WTC11 (cell line): ENCODE measurements around the gene LASP1. TPM values are rescaled to one million over a fixed set of nuclear protein-coding genes. Genes with fewer than 3 reads are reported as not detected.

Experiments
- ATAC-seq: fragments of 200-7000 bp; cut with Tn5 transposase; 2 replicates; pipeline ENCODE4 v1.10.0; 2021; ENCODE audit warnings: mild to moderate bottlenecking, moderate library complexity
- CTCF ChIA-PET: fragments of 300-600 bp; sonication (Branson Sonifier 250); formaldehyde crosslinking; loops from one replicate; lab custom pipeline; 2021; ENCODE audit warnings: antibody characterized with exemption; lab: Charles Lee
- POLR2A ChIA-PET: fragments of 350-600 bp; sonication (Branson Sonifier 250); formaldehyde crosslinking; loops from one replicate; lab custom pipeline; 2021; ENCODE audit warnings: antibody characterized with exemption; lab: Charles Lee
- DNase-seq: peaks from one replicate; pipeline ENCODE4 v3.0.0; 2021; ENCODE audit warnings: low spot score
- H3K27ac Mint-ChIP-seq: 2 replicates; pipeline ENCODE4 v1.8.0; 2021; ENCODE audit warnings: mixed read lengths
- H3K27me3 Mint-ChIP-seq: 2 replicates; pipeline ENCODE4 v1.8.0; 2021; ENCODE audit warnings: low read depth, mild to moderate bottlenecking, moderate library complexity, mixed read lengths
- H3K36me3 Mint-ChIP-seq: 2 replicates; pipeline ENCODE4 v1.8.0; 2021; ENCODE audit warnings: mixed read lengths
- H3K4me1 Mint-ChIP-seq: 2 replicates; pipeline ENCODE4 v1.8.0; 2022; ENCODE audit warnings: mixed read lengths
- H3K4me3 Mint-ChIP-seq: 2 replicates; pipeline ENCODE4 v1.8.0; 2021; ENCODE audit warnings: mild to moderate bottlenecking, moderate library complexity, mixed read lengths
- H3K9me3 Mint-ChIP-seq: 2 replicates; pipeline ENCODE4 v1.8.0; 2021; ENCODE audit warnings: mixed read lengths
- E2F1 ChIP-seq: sonication (generic); formaldehyde crosslinking; IDR thresholded peaks from 2 replicates; pipeline ENCODE4 v1.8.0; 2022; ENCODE audit warnings: mild to moderate bottlenecking, missing genetic modification reagents
- GTF2I ChIP-seq: fragments of 250-450 bp; sonication (Bioruptor Pico); conservative IDR thresholded peaks from 2 replicates; pipeline ENCODE4 v1.4.0; 2021; ENCODE audit warnings: mild to moderate bottlenecking
- JUN ChIP-seq: sonication (generic); formaldehyde crosslinking; IDR thresholded peaks from 2 replicates; pipeline ENCODE4 v1.8.0; 2023; ENCODE audit warnings: mild to moderate bottlenecking, missing genetic modification reagents
- KAT7 ChIP-seq: sonication (generic); formaldehyde crosslinking; IDR thresholded peaks from 2 replicates; pipeline ENCODE4 v1.8.1; 2023; ENCODE audit warnings: missing genetic modification reagents, mild to moderate bottlenecking, borderline replicate concordance
- NR1H2 ChIP-seq: sonication (generic); formaldehyde crosslinking; IDR thresholded peaks from 2 replicates; pipeline ENCODE4 v1.9.0; 2021; ENCODE audit warnings: mild to moderate bottlenecking, moderate library complexity, missing genetic modification reagents
- TCF7 ChIP-seq: sonication (generic); formaldehyde crosslinking; IDR thresholded peaks from 2 replicates; pipeline ENCODE4 v1.8.0; 2022; ENCODE audit warnings: mild to moderate bottlenecking, low read depth, missing genetic modification reagents, moderate library complexity
- TEAD1 ChIP-seq: sonication (generic); formaldehyde crosslinking; IDR thresholded peaks from 2 replicates; pipeline ENCODE4 v1.8.0; 2022; ENCODE audit warnings: mild to moderate bottlenecking, missing genetic modification reagents
- ZBTB21 ChIP-seq: sonication (generic); formaldehyde crosslinking; IDR thresholded peaks from 2 replicates; pipeline ENCODE4 v1.8.1; 2023; ENCODE audit warnings: mild to moderate bottlenecking, missing genetic modification reagents, borderline replicate concordance
- ZBTB43 ChIP-seq: sonication (generic); formaldehyde crosslinking; IDR thresholded peaks from 2 replicates; pipeline ENCODE4 v1.8.1; 2023; ENCODE audit warnings: mild to moderate bottlenecking, missing genetic modification reagents
- ZNF138 ChIP-seq: sonication (generic); formaldehyde crosslinking; conservative IDR thresholded peaks from 2 replicates; pipeline ENCODE4 v1.8.1; 2022; ENCODE audit warnings: mild to moderate bottlenecking, moderate library complexity, missing genetic modification reagents
- ZNF532 ChIP-seq: fragments of 250-450 bp; sonication (Bioruptor Pico); IDR thresholded peaks from 2 replicates; pipeline ENCODE4 v1.9.0; 2021; ENCODE audit warnings: mild to moderate bottlenecking, borderline replicate concordance
- total RNA-seq: library from RNA; stranded (reverse); gene quantifications from 3 replicates; pipeline ENCODE4 v1.2.3, GENCODE V29; 2021
- TF ChIP-seq, protein P1 (sequence below): sonication (generic); formaldehyde crosslinking; IDR thresholded peaks from 2 replicates; pipeline ENCODE4 v1.8.1; 2023; ENCODE audit warnings: mild to moderate bottlenecking, missing genetic modification reagents, borderline replicate concordance
- TF ChIP-seq, protein P2 (sequence below): sonication (generic); formaldehyde crosslinking; IDR thresholded peaks from 2 replicates; pipeline ENCODE4 v1.8.1; 2023; ENCODE audit warnings: mild to moderate bottlenecking, missing genetic modification reagents
- TF ChIP-seq, protein P3 (sequence below): sonication (generic); formaldehyde crosslinking; IDR thresholded peaks from 2 replicates; pipeline ENCODE4 v1.8.1; 2022; ENCODE audit warnings: missing genetic modification reagents, borderline replicate concordance
- TF ChIP-seq, protein P4 (sequence below): sonication (generic); formaldehyde crosslinking; IDR thresholded peaks from 2 replicates; pipeline ENCODE4 v1.8.0; 2022; ENCODE audit warnings: mild to moderate bottlenecking, missing genetic modification reagents
- TF ChIP-seq, protein P5 (sequence below): sonication (generic); formaldehyde crosslinking; IDR thresholded peaks from 2 replicates; pipeline ENCODE4 v1.8.1; 2022; ENCODE audit warnings: mild to moderate bottlenecking, missing genetic modification reagents, moderate library complexity, borderline replicate concordance

Gene LASP1
- total RNA-seq, 1 experiment from 2014 or later = 139 TPM

- TF ChIP-seq ZBTB43 (CRISPR knock-in tag) = no peak
- TF ChIP-seq, protein P1, sequence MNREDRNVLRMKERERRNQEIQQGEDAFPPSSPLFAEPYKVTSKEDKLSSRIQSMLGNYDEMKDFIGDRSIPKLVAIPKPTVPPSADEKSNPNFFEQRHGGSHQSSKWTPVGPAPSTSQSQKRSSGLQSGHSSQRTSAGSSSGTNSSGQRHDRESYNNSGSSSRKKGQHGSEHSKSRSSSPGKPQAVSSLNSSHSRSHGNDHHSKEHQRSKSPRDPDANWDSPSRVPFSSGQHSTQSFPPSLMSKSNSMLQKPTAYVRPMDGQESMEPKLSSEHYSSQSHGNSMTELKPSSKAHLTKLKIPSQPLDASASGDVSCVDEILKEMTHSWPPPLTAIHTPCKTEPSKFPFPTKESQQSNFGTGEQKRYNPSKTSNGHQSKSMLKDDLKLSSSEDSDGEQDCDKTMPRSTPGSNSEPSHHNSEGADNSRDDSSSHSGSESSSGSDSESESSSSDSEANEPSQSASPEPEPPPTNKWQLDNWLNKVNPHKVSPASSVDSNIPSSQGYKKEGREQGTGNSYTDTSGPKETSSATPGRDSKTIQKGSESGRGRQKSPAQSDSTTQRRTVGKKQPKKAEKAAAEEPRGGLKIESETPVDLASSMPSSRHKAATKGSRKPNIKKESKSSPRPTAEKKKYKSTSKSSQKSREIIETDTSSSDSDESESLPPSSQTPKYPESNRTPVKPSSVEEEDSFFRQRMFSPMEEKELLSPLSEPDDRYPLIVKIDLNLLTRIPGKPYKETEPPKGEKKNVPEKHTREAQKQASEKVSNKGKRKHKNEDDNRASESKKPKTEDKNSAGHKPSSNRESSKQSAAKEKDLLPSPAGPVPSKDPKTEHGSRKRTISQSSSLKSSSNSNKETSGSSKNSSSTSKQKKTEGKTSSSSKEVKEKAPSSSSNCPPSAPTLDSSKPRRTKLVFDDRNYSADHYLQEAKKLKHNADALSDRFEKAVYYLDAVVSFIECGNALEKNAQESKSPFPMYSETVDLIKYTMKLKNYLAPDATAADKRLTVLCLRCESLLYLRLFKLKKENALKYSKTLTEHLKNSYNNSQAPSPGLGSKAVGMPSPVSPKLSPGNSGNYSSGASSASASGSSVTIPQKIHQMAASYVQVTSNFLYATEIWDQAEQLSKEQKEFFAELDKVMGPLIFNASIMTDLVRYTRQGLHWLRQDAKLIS (CRISPR knock-in tag) = no peak
- TF ChIP-seq ZNF138 = no peak
- TF ChIP-seq, protein P2, sequence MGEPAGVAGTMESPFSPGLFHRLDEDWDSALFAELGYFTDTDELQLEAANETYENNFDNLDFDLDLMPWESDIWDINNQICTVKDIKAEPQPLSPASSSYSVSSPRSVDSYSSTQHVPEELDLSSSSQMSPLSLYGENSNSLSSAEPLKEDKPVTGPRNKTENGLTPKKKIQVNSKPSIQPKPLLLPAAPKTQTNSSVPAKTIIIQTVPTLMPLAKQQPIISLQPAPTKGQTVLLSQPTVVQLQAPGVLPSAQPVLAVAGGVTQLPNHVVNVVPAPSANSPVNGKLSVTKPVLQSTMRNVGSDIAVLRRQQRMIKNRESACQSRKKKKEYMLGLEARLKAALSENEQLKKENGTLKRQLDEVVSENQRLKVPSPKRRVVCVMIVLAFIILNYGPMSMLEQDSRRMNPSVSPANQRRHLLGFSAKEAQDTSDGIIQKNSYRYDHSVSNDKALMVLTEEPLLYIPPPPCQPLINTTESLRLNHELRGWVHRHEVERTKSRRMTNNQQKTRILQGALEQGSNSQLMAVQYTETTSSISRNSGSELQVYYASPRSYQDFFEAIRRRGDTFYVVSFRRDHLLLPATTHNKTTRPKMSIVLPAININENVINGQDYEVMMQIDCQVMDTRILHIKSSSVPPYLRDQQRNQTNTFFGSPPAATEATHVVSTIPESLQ (CRISPR knock-in tag) = no peak
- no peak for TF ChIP-seq ZNF532 (CRISPR knock-in tag)
- TF ChIP-seq TEAD1 (CRISPR knock-in tag) = no peak
- TF ChIP-seq GTF2I = no peak
- TF ChIP-seq NR1H2 (CRISPR knock-in tag) = no peak
- no peak for TF ChIP-seq TCF7 (CRISPR knock-in tag)
Observed at GRCh38 chr17:38898812-38899348, 29.0 kb downstream of the LASP1 start (continued).

GRCh38 chr17:38899421-38899820 is 29.6 kb downstream of the LASP1 start:
- no peak for DNase-seq
- CTCF ChIA-PET = no interaction called here
- H3K4me1 Mint-ChIP-seq = peaks cover 27% of the 10 kb centered on the region
- no peak overlapping the region for H3K4me3 Mint-ChIP-seq
- POLR2A ChIA-PET = no interaction called here
- peaks cover 35% of the 10 kb centered on the region for H3K36me3 Mint-ChIP-seq
- no peak for ATAC-seq
- no peaks in the 10 kb centered on the region for H3K27me3 Mint-ChIP-seq
- no peaks in the 10 kb centered on the region for H3K9me3 Mint-ChIP-seq
- peak overlapping the region; percentile 12; the same call in 1 of the 2 replicates for H3K27ac Mint-ChIP-seq
- TF ChIP-seq KAT7 (no peak), ZBTB21 (CRISPR knock-in tag) (no peak), ZBTB43 (CRISPR knock-in tag) (no peak), JUN (CRISPR knock-in tag) (no peak), E2F1 (CRISPR knock-in tag) (no peak)
- TF ChIP-seq, protein P3, sequence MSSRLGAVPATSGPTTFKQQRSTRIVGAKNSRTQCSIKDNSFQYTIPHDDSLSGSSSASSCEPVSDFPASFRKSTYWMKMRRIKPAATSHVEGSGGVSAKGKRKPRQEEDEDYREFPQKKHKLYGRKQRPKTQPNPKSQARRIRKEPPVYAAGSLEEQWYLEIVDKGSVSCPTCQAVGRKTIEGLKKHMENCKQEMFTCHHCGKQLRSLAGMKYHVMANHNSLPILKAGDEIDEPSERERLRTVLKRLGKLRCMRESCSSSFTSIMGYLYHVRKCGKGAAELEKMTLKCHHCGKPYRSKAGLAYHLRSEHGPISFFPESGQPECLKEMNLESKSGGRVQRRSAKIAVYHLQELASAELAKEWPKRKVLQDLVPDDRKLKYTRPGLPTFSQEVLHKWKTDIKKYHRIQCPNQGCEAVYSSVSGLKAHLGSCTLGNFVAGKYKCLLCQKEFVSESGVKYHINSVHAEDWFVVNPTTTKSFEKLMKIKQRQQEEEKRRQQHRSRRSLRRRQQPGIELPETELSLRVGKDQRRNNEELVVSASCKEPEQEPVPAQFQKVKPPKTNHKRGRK (CRISPR knock-in tag) = no peak
- TF ChIP-seq, protein P4, sequence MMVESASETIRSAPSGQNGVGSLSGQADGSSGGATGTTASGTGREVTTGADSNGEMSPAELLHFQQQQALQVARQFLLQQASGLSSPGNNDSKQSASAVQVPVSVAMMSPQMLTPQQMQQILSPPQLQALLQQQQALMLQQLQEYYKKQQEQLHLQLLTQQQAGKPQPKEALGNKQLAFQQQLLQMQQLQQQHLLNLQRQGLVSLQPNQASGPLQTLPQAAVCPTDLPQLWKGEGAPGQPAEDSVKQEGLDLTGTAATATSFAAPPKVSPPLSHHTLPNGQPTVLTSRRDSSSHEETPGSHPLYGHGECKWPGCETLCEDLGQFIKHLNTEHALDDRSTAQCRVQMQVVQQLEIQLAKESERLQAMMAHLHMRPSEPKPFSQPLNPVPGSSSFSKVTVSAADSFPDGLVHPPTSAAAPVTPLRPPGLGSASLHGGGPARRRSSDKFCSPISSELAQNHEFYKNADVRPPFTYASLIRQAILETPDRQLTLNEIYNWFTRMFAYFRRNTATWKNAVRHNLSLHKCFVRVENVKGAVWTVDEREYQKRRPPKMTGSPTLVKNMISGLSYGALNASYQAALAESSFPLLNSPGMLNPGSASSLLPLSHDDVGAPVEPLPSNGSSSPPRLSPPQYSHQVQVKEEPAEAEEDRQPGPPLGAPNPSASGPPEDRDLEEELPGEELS = no peak
- TF ChIP-seq, protein P5, sequence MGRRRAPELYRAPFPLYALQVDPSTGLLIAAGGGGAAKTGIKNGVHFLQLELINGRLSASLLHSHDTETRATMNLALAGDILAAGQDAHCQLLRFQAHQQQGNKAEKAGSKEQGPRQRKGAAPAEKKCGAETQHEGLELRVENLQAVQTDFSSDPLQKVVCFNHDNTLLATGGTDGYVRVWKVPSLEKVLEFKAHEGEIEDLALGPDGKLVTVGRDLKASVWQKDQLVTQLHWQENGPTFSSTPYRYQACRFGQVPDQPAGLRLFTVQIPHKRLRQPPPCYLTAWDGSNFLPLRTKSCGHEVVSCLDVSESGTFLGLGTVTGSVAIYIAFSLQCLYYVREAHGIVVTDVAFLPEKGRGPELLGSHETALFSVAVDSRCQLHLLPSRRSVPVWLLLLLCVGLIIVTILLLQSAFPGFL (CRISPR knock-in tag) = no peak
